NCI-H1694 (cell line): ENCODE results near the gene INPP5D.
"Not testable (repeated sequence)": the region's sequence is repeated elsewhere in the genome, so short reads cannot be mapped to it uniquely, and the experiment has no call there.

Experiments used
- DNase-seq: peaks from one replicate; lab custom pipeline; 2025; lab: John Stamatoyannopoulos, UW

INPP5D gene

DNA sequence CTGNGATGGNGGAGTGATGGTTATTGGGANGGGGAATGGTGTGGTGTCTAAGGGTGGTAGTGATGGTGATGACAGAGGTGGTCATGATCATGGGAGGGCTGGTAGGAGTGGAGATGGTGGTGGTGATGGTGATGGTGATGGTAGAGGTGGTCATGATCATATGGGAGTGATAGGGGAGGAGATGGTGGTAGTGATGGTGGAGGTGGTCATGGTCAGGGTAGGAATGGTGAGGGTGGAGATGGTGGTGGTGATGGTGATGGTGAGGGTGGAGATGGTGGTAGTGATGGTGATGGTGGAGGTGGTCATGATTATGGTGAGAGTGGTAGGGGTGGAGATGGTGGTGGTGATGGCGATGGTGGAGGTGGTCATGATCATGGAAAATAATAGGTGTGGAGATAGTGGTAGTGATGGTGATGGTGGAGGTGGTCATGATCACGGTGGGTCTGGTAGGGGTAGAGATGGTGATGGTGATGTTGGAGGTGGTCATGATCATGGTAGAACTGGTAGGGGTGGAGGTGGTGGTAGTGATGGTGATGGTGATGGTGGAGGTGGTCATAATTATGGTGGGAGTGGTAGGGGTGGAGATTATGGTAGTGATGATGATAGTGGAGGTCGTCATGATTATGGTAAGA lies 83.7 kb downstream of the INPP5D start:
- DNase-seq: no peak

DNA sequence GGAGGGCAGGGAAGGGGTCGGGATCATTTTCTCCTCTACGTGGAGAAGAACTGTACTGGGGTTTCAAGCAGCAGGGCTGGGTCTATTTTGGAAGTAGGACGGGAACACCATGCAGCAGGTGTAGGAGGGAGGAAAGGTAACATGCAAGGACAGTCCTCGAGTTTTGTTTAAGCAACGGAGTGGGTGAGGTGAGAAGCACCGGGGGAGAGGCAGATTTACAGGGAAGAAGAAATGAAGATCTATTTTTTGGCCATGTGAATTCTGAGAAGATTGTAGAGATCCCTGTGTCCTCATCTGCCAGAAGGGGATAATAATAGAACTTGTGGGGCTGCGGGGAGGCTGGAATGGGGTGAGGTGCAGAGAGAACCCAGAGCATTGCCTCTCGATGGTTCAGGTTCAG lies 85.6 kb downstream of the INPP5D start:
- no peak for DNase-seq

DNA sequence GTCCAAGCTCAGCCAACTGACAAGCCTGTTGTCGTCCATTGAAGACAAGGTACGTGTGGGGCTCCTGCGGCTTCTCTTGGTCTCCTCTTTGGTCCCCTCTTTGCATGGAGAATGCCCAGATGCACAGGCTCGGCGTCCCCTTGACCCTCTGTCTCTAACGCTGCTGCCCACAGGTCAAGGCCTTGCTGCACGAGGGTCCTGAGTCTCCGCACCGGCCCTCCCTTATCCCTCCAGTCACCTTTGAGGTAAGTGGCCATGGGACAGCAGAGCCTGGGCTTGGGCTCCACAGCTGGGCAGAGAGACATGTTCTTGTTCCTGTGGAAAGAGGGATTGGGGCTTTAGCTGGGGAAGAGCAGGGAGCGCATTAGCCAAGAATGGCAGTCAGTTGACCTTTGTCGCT lies 86.1 kb downstream of the INPP5D start:
- DNase-seq: no peak

DNA sequence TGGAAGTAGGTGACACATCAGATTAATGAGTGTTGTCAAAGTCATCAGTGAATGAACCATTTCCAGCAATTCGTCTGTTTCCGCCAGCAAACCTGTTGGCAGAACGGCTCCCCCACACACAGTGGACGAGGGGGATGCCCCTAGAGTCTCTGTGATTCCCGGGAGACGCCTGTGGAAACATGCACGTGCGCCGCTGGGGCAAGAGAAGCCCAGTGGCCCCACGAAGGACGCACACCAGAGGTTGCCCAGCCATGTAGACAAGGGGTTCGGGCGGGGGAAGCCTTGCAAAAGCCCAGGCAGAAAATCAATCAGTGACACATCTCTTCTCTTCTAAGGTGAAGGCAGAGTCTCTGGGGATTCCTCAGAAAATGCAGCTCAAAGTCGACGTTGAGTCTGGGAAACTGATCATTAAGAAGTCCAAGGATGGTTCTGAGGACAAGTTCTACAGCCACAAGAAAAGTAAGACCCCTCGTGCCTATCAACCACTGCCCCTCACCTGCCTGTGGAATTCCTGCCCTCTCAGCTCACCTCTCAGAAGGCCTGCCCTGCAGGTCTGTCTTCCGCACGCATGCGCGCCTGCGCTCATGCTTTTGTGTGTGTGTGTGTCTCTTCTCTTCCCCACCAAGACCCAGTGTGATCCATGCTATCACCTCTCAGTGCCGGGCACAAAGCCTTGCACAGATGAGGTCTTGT lies 87.1 kb downstream of the INPP5D start:
- no peak for DNase-seq

- no peak for DNase-seq
These were observed 87.7 kb downstream of the INPP5D start for GRCh38 chr2:233147829-233148167.

GRCh38 chr2:233148354-233148753 lies 88.2 kb downstream of the INPP5D start:
- no peak for DNase-seq

GRCh38 chr2:233152541-233152940 lies 92.4 kb downstream of the INPP5D start:
- DNase-seq: no peak

GRCh38 chr2:233153146-233153798 lies 93.1 kb downstream of the INPP5D start:
- DNase-seq: no peak

GRCh38 chr2:233156001-233156400 lies 95.9 kb downstream of the INPP5D start:
- no peak for DNase-seq

GRCh38 chr2:233156461-233156860 lies 96.3 kb downstream of the INPP5D start:
- DNase-seq: not testable (repeated sequence)

DNA sequence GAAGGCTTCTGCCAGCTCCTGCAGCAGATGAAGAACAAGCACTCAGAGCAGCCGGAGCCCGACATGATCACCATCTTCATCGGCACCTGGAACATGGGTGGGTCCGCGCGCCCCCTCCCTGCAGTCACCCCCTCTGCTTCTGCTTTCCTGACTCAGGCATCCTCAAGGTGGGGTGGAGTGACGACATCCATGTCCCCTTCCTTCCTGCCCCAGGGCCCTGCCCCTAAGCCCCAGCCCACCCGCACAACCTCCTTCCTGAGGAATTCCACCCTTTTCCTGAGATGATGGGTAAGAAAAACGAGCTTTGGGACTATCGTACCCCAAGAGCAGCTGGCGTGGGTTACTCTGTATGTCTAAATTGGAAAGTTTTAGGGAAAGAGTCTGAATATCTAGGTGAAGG lies 101.6 kb downstream of the INPP5D start:
- no peak for DNase-seq

- no peak for DNase-seq
These were observed 102.6 kb downstream of the INPP5D start for GRCh38 chr2:233162770-233163169.

DNA sequence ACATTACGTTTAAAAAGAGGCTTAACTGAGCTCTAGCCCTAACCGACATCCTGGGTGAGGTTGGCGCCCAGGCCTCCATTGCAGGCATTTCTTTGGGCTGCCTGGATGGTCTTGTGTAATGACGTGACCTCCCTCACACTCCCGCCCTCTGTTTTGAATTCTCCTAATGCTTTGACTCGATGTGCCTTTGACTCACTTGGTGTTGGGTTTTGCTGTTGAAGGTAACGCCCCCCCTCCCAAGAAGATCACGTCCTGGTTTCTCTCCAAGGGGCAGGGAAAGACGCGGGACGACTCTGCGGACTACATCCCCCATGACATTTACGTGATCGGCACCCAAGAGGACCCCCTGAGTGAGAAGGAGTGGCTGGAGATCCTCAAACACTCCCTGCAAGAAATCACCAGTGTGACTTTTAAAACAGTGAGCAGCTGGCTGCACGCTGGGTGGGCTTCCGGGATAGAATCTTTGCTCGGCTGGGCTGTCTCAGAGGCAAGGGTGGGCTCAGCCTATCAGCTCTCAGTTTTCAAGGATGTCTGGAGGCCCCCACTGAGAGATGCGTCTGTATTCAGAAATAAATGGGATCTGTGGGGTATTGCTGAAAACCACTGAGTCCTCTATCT lies 103.5 kb downstream of the INPP5D start:
- no peak for DNase-seq

DNA sequence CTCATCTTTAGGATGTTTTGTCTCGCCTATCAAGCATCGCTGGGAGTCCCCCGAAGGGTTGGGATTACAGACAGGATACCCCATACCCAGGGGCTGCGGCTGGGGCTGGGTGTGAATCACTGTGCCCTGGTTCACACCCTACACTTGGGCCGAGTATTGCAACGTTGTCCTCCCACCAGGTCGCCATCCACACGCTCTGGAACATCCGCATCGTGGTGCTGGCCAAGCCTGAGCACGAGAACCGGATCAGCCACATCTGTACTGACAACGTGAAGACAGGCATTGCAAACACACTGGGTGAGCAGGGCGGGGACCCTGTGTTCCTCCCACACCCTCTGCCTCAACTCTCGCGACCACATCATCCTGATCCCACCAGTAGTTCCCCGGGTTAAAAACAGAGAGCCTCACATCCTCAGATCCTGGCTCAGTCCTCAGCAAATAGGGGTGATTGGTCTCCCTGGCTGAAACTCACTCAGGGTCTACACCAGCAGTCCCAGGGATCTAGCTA lies 104.0 kb downstream of the INPP5D start:
- DNase-seq: no peak

DNA sequence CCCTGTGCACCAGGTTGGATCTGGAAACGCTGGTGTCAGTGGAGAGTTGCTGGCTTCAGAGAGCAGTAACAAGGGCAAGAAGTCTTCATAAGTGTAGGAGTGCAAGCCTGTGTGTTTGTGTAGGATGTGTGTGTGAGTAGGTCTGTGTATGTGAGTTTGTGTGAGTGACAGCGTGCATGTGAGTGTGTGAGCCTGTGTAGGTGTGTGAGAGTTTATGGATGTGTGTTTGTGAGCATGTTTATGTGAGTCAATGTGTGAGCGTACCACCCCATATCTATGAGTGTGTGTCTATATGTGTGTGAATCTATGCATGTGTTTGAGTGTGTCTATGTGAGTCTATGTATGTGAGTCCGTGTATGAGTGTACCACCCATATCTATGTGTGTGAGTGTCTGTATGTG lies 104.8 kb downstream of the INPP5D start:
- no peak for DNase-seq

DNA sequence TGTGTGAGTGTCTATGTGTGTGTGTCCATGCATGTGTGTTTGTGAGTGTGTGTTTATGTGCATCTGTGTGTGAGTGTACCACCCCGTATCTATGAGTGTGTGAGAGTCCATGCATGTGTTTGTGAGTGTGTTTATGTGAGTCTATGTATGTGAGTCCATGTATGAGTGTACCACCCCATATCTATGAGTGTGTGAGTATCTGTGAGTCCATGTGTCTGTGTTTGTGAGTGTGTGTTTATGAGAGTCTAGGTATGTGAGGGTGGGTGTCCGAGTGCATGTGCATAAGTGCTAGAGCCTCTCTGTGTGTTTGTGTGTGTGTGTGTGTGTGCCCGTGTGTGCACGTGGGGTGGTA lies 105.4 kb downstream of the INPP5D start:
- DNase-seq: no peak

DNA sequence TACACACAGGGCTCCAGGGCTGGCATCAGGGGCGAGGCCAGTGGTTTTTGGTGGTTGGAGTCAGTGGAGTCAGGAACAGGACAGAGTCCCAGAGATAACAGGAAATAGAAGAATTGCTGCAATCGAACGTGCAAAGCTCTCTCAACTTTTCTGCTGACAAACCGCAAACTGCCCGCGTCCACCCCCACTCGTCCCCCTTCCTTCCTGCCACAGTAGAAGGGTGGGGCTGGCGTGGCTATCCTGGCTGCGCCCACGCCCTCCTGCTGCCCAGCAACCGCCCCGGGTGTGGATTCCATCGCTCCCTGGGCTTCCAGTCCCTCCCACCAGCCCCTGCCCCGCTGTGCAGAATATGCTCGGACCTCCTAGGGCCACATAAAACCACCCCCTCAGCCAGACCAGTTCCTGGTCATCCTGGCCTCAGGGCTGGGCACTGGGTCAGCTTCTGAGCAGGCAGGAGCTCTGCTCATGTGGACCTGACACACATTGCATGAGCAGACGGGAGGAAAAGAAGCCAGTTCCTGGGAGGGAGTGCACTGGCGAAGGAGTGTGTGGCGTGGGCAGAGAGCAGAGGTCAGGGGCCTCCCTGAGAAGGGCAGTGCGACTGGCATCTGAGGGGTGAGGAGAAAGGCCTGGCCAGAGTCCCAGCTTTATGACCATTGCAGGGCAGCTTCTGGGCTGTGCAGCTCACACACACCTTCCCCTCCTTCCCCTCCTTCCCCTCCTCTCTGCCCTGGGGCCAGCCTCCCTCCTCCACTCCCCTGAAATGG lies 105.9 kb downstream of the INPP5D start:
- no peak for DNase-seq

- DNase-seq: no peak
These were observed 108.3 kb downstream of the INPP5D start for GRCh38 chr2:233168445-233168844.

DNA sequence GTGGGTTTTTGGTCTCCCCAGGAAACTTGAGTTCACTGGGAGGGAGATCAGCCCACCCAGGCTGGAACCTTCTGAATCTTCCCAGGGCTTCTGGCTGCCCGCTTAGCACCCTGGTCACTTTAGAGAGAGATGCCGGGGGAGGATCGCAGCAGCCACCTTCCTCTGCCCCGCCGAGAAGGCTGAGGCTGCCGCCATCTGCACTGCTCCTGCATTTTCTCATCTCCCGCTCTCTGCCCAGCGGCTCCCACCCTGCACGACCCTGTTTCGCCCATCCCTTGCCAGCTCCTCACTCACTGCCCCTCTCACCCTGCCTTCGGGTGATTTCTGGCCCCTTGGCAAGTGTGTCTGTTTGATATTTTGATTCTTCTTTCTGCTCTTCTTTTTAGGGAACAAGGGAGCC lies 108.8 kb downstream of the INPP5D start:
- no peak for DNase-seq

GRCh38 chr2:233171344-233171743 lies 111.2 kb downstream of the INPP5D start:
- no peak for DNase-seq

DNA sequence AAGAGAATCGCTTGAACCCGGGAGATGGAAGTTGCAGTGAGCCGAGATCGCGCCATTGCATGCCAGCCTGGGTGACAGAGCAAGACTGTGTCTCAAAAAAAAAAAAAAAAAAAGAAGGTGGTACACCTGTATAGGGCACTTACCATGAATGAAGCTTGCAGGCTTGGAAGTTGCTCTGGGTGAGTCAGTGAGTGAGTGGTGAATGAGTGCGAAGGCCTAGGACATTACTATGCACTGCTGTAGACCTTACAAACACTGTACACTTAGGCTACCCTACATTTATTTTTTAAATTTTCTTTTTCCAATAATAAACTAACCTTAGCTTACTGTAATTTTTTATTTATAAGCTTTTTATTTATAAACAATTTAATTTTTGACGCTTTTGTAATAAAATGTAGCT lies 113.0 kb downstream of the INPP5D start:
- no peak for DNase-seq

- no peak for DNase-seq
These were observed 114.0 kb downstream of the INPP5D start for GRCh38 chr2:233174137-233174536.
